SK-N-MC (cell line): Measurements from ENCODE around the gene GBP4.

Experiments
- EZH2 ChIP-seq: fragments of 200-600 bp; sonication (generic); IDR thresholded peaks from one replicate; pipeline ENCODE4 v1.6.1; 2017; ENCODE audit warnings: antibody characterized with exemption
- FOXP2 ChIP-seq: optimal IDR thresholded peaks from 2 replicates; pipeline ENCODE3; 2011; ENCODE audit warnings: mild to moderate bottlenecking, moderate library complexity; ENCODE audit not compliant: insufficient read depth; ENCODE audit errors: extremely low read length, control extremely low read depth
- POLR2AphosphoS5 ChIP-seq: IDR thresholded peaks from 2 replicates; pipeline ENCODE4 v1.6.1; 2012; ENCODE audit warnings: mild to moderate bottlenecking, low read depth, low read length, borderline replicate concordance

DNA sequence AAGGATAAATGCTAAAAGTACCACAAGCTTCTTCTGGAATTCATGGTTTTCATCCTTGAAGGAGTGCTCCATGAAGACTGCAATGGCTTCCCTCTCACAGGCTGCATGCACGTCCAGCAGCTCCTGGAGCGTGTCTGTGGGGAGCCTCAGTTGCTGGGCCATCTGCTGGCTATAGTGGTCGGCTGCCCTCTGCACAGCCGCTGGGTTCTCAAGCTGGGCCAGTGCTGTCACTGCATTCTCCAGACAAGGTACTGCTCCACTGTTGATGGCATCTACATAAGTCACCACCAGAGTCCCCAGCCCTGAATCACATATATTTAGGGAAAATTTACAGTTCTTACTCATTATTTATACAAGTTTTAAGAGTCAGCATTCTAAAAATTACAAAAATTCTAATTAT is 8.7 kb downstream of the GBP4 start:
- TF ChIP-seq POLR2AphosphoS5 = no peak
- TF ChIP-seq EZH2 = no peak
- TF ChIP-seq FOXP2 = no peak
